Pancreas (tissue), 10 donors: ENCODE measurements around the gene WDR6. TPM values are rescaled to one million over a fixed set of nuclear protein-coding genes. Genes with fewer than 3 reads are reported as not detected.
A peak's percentile ranks its signal among the peaks of the same experiment; 100 is the strongest.
"Not testable (repeated sequence)": the region's sequence is repeated elsewhere in the genome, so short reads cannot be mapped to it uniquely, and the experiment has no call there.

Experiments used
- ATAC-seq, 4 donors: fragments of 200-7000 bp; cut with Tn5 transposase; one replicate each; pipeline versions ENCODE4 v1.8.0 to v1.9.1; 2020; ENCODE audit warnings: mild to moderate bottlenecking in 4 of 4, moderate library complexity in 4 of 4
- DNase-seq, 6 donors: peaks; one replicate each; pipeline ENCODE4 v3.0.0-alpha.2; 2020
- FAIRE-seq: peaks from 2 replicates; lab custom pipeline; 2012; peaks lifted over from hg19 to GRCh38; lab: Jason Lieb, UNC
- H3K27ac ChIP-seq, 4 donors: fragments of 200-600 bp; sonication (generic); 1 replicate in 3 of 4; 2 replicates in 1 of 4; pipeline versions ENCODE4 v1.5.0 to v1.8.0; 2020
- H3K27me3 ChIP-seq, 4 donors: fragments of 200-600 bp; one replicate each; pipeline ENCODE4 v1.8.0; 2021
- H3K36me3 ChIP-seq, 3 donors: fragments of 200-600 bp; sonication (generic) in 1 of 3; one replicate each; pipeline versions ENCODE4 v1.5.0 to v1.8.0; 2020 to 2021
- H3K4me1 ChIP-seq, 3 donors: fragments of 200-600 bp; one replicate each; pipeline ENCODE4 v1.8.0; 2021
- H3K4me3 ChIP-seq, 4 donors: fragments of 200-600 bp; sonication (generic) in 2 of 4; one replicate each; pipeline versions ENCODE4 v1.5.0 to v1.8.0; 2020 to 2021
- H3K9me3 ChIP-seq, 4 donors: fragments of 200-600 bp; one replicate each; pipeline ENCODE4 v1.8.0; 2021
- WGBS, 2 donors: extraction: QIAGEN DNeasy Blood & Tissue Kit; methylation state at CpG; one replicate each; pipeline ENCODE4 v1.1.7; 2013; 5-methylcytosine and 5-hydroxymethylcytosine counted together
- intact Hi-C, 3 donors: fragments of 100-400 bp; cut with DNase I; formaldehyde crosslinking; loops; one replicate each; pipeline versions ENCODE4 v1.11.1 to v1.14.2; 2022
- polyA plus RNA-seq, 2 donors: library from polyadenylated mRNA; stranded (reverse); fragments of 200-250 nt; gene quantifications; one replicate each; pipeline ENCODE4 v1.2.3, GENCODE V29; 2013
- total RNA-seq, 6 donors: library from RNA; stranded (reverse); fragmentation: NEBNext Ultra II Directional in 4 of 6; extraction: Animal tissue kit (Norgen Biotek cat#: 25700) in 4 of 6; gene quantifications; one replicate each; pipeline versions ENCODE4 v1.2.1 to v1.2.4, GENCODE V29; 2021 to 2023
- TF ChIP-seq, protein P1 (sequence below), 4 donors: fragments of 200-600 bp; sonication (generic) in 3 of 4; IDR thresholded peaks; one replicate each; pipeline versions ENCODE4 v1.5.0 to v1.8.0; 2021; ENCODE audit warnings: antibody characterized with exemption in 4 of 4
- donor health status: healthy with polysubstance abuse.
- donor health status: DM: no; HTN: no; CAD: no; lungs with moderate emphysema.
- donor health status: DM: no; HTN: no; CAD: no.
- donor health status: control.
- donor health status: control.
- donor health status: Bipolar disorder and iron deficiency.
- donor health status: DM: yes; HTN: yes; CAD: no.
- donor health status: DM: no; HTN: no; CAD: no.
- donor health status: DM: no; HTN: no; CAD: no.
- donor health status: DM: yes; HTN: yes; CAD: no.

WDR6 gene
- total and polyA plus RNA-seq, 8 donors = 57.1 to 374 (median 90.0) TPM

DNA sequence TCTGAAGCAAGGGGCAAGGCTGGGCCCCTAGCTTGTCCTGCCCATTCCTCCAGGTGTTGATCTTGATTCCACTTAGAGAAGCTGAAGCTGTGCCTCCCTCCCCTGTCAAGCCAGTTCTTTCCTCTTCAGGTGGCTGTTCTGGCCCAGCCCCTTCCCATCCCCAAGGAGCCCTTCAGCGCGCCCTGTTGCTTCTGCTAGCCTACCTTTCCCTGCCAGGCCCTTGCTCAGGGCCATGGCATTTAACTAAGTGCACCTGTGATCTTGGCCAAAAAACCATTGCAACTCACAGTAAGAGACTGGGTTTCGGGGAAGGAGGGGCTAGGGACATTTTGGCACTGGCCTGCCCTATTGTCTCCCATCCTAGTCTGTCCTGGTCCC, 1.9 kb upstream of the WDR6 start:
- intact Hi-C loops = no loop called here
- no peaks in the 10 kb centered on the region for H3K27me3 ChIP-seq
- 95 to 99% methylated on average over 3 of the region's 3 CpGs for WGBS, 2 donors
- DNase-seq (no peak), FAIRE-seq (no peak), ATAC-seq (no peak)
- H3K9me3 ChIP-seq = no peaks in the 10 kb centered on the region
- peaks cover 0 to 12% (median 0%) of the 10 kb centered on the region in 3 donors for H3K4me1 ChIP-seq
- H3K4me3 ChIP-seq = no peak overlapping the region
- TF ChIP-seq, protein P1, sequence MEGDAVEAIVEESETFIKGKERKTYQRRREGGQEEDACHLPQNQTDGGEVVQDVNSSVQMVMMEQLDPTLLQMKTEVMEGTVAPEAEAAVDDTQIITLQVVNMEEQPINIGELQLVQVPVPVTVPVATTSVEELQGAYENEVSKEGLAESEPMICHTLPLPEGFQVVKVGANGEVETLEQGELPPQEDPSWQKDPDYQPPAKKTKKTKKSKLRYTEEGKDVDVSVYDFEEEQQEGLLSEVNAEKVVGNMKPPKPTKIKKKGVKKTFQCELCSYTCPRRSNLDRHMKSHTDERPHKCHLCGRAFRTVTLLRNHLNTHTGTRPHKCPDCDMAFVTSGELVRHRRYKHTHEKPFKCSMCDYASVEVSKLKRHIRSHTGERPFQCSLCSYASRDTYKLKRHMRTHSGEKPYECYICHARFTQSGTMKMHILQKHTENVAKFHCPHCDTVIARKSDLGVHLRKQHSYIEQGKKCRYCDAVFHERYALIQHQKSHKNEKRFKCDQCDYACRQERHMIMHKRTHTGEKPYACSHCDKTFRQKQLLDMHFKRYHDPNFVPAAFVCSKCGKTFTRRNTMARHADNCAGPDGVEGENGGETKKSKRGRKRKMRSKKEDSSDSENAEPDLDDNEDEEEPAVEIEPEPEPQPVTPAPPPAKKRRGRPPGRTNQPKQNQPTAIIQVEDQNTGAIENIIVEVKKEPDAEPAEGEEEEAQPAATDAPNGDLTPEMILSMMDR (IDR thresholded peaks at IDR 0.05) = no peak
- H3K36me3 ChIP-seq = no peaks in the 10 kb centered on the region
- H3K27ac ChIP-seq = no peak overlapping the region

DNA sequence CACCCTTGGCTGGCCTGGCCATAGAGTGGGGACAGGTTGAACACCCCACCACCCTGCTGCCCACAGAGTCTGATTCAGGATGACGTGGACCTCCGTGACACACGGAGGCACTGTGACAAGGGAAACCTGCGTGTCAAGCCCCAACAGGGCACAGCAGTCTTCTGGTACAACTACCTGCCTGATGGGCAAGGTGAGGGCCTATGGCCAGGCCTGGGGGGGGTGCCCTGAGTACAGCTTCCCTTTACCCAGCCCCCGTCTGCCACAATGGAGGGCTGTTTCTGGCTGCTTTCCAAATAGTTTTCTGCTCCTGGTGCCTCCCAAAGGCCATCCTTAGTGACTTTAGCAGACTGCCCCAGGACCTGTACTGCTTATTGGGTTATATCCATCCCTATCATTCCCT, 1.2 kb upstream of the WDR6 start:
- no peaks in the 10 kb centered on the region for H3K36me3 ChIP-seq
- no peaks in the 10 kb centered on the region for H3K27me3 ChIP-seq
- FAIRE-seq (no peak), ATAC-seq (no peak), DNase-seq (peak in 1 of 6 donors; percentile 56)
- no peaks in the 10 kb centered on the region for H3K9me3 ChIP-seq
- TF ChIP-seq, protein P1 (IDR thresholded peaks at IDR 0.05) = no peak
- H3K4me3 ChIP-seq = peak overlapping the region in 1 of 4 donors; percentile 57
- H3K4me1 ChIP-seq = peaks cover 0 to 12% (median 0%) of the 10 kb centered on the region in 3 donors
- intact Hi-C loops = no loop called here
- H3K27ac ChIP-seq = peak overlapping the region; percentile 82 to 96 (median 88)
- WGBS, 2 donors = 94 to 95% methylated on average over 5 of the region's 5 CpGs

DNA sequence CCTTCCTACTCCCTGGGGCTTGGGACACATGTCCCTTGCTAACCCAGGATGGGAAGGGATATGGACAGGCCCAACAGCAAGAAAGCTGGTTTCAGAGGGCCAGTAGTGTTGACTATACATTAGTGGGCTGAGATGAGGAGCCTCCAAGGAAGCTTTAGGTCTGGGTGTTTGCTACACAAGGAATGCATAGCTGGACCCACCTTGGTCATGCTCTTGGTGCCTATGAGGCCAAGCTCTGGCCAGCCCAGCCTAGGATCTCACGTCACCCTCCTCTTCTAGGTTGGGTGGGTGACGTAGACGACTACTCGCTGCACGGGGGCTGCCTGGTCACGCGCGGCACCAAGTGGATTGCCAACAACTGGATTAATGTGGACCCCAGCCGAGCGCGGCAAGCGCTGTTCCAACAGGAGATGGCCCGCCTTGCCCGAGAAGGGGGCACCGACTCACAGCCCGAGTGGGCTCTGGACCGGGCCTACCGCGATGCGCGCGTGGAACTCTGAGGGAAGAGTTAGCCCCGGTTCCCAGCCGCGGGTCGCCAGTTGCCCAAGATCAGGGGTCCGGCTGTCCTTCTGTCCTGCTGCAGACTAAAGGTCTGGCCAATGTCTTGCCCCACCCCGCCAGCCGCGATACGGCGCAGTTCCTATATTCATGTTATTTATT, 653 bp upstream of the WDR6 start:
- no peaks in the 10 kb centered on the region for H3K27me3 ChIP-seq
- H3K9me3 ChIP-seq = no peaks in the 10 kb centered on the region
- peak overlapping the region; percentile 57 to 75 (median 60) for H3K4me3 ChIP-seq
- DNase-seq (peak in 4 of 6 donors; percentile 53 to 72 (median 62)), FAIRE-seq (no peak), ATAC-seq (peak; percentile 8 to 24 (median 12))
- no peaks in the 10 kb centered on the region for H3K36me3 ChIP-seq
- H3K4me1 ChIP-seq = peaks cover 0 to 12% (median under 1%) of the 10 kb centered on the region in 3 donors
- peak overlapping the region; percentile 82 to 96 (median 88) for H3K27ac ChIP-seq
- intact Hi-C loops = no loop called here
- TF ChIP-seq, protein P1 (IDR thresholded peaks at IDR 0.05) = no peak
- 1 to 2% methylated on average over 27 to 32 of the region's 32 CpGs for WGBS, 2 donors

DNA sequence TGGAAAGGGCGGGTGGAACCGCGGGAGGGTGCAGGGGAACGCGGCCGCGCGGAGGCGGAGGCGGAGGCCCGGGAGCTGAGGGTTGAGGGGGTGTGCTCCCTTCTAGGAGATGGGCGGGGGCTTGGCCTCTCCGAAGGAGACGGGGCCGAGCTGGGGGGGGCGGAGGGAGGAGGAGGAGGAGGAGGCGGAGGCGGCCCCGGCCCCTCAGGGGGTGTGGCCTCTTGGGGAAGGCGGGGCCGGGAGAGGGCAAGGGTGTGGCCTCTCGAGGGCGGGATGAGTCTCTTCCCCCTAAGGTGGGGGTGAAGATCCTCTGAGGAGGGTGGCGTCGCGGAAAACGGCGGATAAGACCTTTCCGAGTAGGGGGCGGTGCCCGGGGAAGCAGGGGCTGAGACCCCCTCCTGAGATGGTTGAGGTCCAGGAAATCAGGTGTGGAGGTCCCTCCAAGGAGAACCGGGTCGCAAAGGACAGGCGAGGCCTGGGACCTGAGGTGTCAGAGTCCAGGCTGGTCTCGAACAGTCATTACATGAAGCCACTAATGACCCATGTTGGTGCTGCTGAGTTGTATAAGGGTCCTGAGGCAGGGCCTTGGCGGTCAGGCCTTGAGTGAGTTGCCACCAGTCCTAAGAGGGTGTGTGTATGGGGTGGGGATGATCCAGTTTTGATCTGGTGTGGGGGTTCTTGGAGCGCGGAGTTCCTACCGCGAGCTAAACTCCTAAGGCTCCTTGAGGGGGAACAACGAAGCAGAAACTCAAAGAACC, 759 bp downstream of the WDR6 start:
- intact Hi-C loops = no loop called here
- FAIRE-seq = no peak
- Histone ChIP-seq H3K4me1 (peaks cover 0 to 18% (median 15%) of the 10 kb centered on the region in 3 donors), H3K4me3 (peak overlapping the region; percentile 57 to 75 (median 60)), H3K27ac (peak overlapping the region; percentile 82 to 96 (median 88)), H3K36me3 (no peaks in the 10 kb centered on the region), H3K27me3 (no peaks in the 10 kb centered on the region), H3K9me3 (no peaks in the 10 kb centered on the region)
- ATAC-seq = peak; percentile 63 to 82 (median 76)
- 13 to 18% methylated on average over 32 to 41 of the region's 41 CpGs for WGBS, 2 donors
- TF ChIP-seq, protein P1 (IDR thresholded peaks at IDR 0.05) = no peak
- DNase-seq = peak; percentile 83 to 95 (median 92)

DNA sequence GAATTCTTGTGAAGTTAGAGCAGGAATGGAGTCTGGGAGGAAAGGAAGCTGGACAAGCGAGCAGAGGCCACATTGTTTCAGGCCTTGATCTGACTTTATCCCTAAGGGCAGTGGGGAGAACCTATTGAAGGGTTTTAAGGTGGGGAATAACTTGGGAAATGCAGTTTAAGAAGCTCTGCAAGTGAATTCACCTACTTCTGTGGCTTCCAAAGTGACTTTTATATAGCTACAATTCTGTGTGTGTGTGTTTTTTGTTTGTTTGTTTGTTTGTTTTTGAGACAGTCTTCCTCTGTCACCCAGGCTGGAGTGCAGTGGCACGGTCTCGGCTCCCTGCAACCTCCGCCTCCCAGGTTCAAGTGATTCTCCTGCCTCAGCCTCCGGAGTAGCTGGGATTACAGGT, 1.4 kb downstream of the WDR6 start:
- FAIRE-seq, ATAC-seq, H3K27me3 ChIP-seq, H3K9me3 ChIP-seq, H3K36me3 ChIP-seq, intact Hi-C loops, DNase-seq: not testable (repeated sequence)
- H3K4me3 ChIP-seq = peak overlapping the region in 2 of 4 donors; percentile 57 to 61
- H3K4me1 ChIP-seq = peaks cover 0 to 18% (median 17%) of the 10 kb centered on the region in 3 donors
- WGBS, 2 donors = 82 to 93% methylated on average over 5 of the region's 5 CpGs
- H3K27ac ChIP-seq = peak overlapping the region in 1 of 4 donors; percentile 91
